Right ventricle myocardium superior (tissue), 1 donor: ENCODE results near the gene LRRN4CL. TPM values are rescaled to one million over a fixed set of nuclear protein-coding genes. Genes with fewer than 3 reads are reported as not detected.
"Not testable (repeated sequence)": the region's sequence is repeated elsewhere in the genome, so short reads cannot be mapped to it uniquely, and the experiment has no call there.

Experiments
- ATAC-seq: fragments of 200-7000 bp; cut with Tn5 transposase; one replicate; pipeline ENCODE4 v1.9.1; 2020; ENCODE audit warnings: mild to moderate bottlenecking; ENCODE audit not compliant: poor library complexity
- DNase-seq: peaks from one replicate; pipeline ENCODE4 v3.0.0-alpha.2; 2020
- intact Hi-C: fragments of 100-400 bp; cut with DNase I; formaldehyde crosslinking; loops from one replicate; pipeline ENCODE4 v1.11.2; 2022
- long read RNA-seq: library from polyadenylated mRNA; unstranded; transcript quantifications from one replicate; pipeline ENCODE4 v2.0.0, GENCODE V29; 2021
- total RNA-seq: library from RNA; stranded (reverse); fragmentation: NEBNext Ultra II Directional; extraction: Animal tissue kit (Norgen Biotek cat#: 25700); gene quantifications from one replicate; pipeline ENCODE4 v1.2.1, GENCODE V29; 2021
- donor health status: DM: no; HTN: yes; CAD: no; lungs with severe emphysema.

The LRRN4CL gene
- total RNA-seq: 3.8 TPM
- long read RNA-seq: 0 reads

GRCh38 chr11:62689421-62690183 is at the start of gene LRRN4CL:
Gene LRRN4CL (minus strand): TSS chr11:62689530. CDS start chr11:62688508, 1,022 bp downstream.
- DNase-seq: peak; percentile 82
- intact Hi-C loops: loop anchor here (10.0 kb wide), 1 partner anchor 295 kb away; no protein-coding TSS in a partner anchor
- peak; percentile 88 for ATAC-seq

GRCh38 chr11:62737196-62737595 is 47.9 kb upstream of the LRRN4CL start:
- DNase-seq (no peak), ATAC-seq (no peak)
- intact Hi-C loops: no loop called here

GRCh38 chr11:62732830-62733229 is 43.5 kb upstream of the LRRN4CL start:
- no peak for ATAC-seq

GRCh38 chr11:62730076-62730475 is 40.7 kb upstream of the LRRN4CL start:
- DNase-seq, intact Hi-C loops, ATAC-seq: not testable (repeated sequence)

More at GRCh38 chr11:62732830-62733229, 43.5 kb upstream of the LRRN4CL start:
- intact Hi-C loops: no loop called here
- DNase-seq: no peak

GRCh38 chr11:62728171-62728988 is 39.0 kb upstream of the LRRN4CL start, which contains the start of gene TTC9C:
Gene TTC9C (plus strand): TSS chr11:62728486. CDS start chr11:62728849, 363 bp downstream.
- peak; percentile 90 for DNase-seq
- intact Hi-C loops: no loop called here
- ATAC-seq: peak; percentile 76

GRCh38 chr11:62727872-62728170 is 38.5 kb upstream of the LRRN4CL start:
- peak; percentile 83 for ATAC-seq
- intact Hi-C loops: no loop called here

GRCh38 chr11:62727165-62727871 is 38.0 kb upstream of the LRRN4CL start, which contains the start of gene HNRNPUL2:
Gene HNRNPUL2 (minus strand): TSS chr11:62727457. CDS start chr11:62727156, 301 bp downstream.
- ATAC-seq (peak; percentile 94), DNase-seq (peak; percentile 99)
- intact Hi-C loops: no loop called here

More at GRCh38 chr11:62727872-62728170, 38.5 kb upstream of the LRRN4CL start:
- DNase-seq: peak; percentile 89

GRCh38 chr11:62726915-62727164 is 37.5 kb upstream of the LRRN4CL start:
- DNase-seq (no peak), ATAC-seq (peak; percentile 3)
- intact Hi-C loops: no loop called here

- ATAC-seq: no peak
- intact Hi-C loops: no loop called here
- DNase-seq: no peak
Observed at GRCh38 chr11:62726156-62726914, 37.0 kb upstream of the LRRN4CL start.

- ATAC-seq (no peak), DNase-seq (no peak)
- intact Hi-C loops: no loop called here
Observed at GRCh38 chr11:62725646-62726045, 36.3 kb upstream of the LRRN4CL start.

- no peak for ATAC-seq
- intact Hi-C loops: no loop called here
- no peak for DNase-seq
Observed at GRCh38 chr11:62724171-62724570, 34.8 kb upstream of the LRRN4CL start.

GRCh38 chr11:62721994-62722393 is 32.7 kb upstream of the LRRN4CL start:
- ATAC-seq: no peak
- no peak for DNase-seq
- intact Hi-C loops: no loop called here

- intact Hi-C loops: no loop called here
- DNase-seq (no peak), ATAC-seq (no peak)
Observed at GRCh38 chr11:62719302-62719978, 30.1 kb upstream of the LRRN4CL start.

- DNase-seq (no peak), ATAC-seq (no peak)
- intact Hi-C loops: no loop called here
Observed at GRCh38 chr11:62716816-62717215, 27.5 kb upstream of the LRRN4CL start.

GRCh38 chr11:62716206-62716605 is 26.9 kb upstream of the LRRN4CL start:
- DNase-seq (no peak), ATAC-seq (no peak)
- intact Hi-C loops: no loop called here

GRCh38 chr11:62715150-62716130 is 26.1 kb upstream of the LRRN4CL start:
- intact Hi-C loops: no loop called here
- DNase-seq (no peak), ATAC-seq (no peak)

GRCh38 chr11:62713343-62713742 is 24.0 kb upstream of the LRRN4CL start:
- DNase-seq: no peak
- ATAC-seq: peak; percentile 10
- intact Hi-C loops: no loop called here
